SK-N-MC (cell line): ENCODE measurements around the gene RBP5.

Experiments
- EZH2 ChIP-seq: fragments of 200-600 bp; sonication (generic); IDR thresholded peaks from one replicate; pipeline ENCODE4 v1.6.1; 2017; ENCODE audit warnings: antibody characterized with exemption
- POLR2AphosphoS5 ChIP-seq: IDR thresholded peaks from 2 replicates; pipeline ENCODE4 v1.6.1; 2012; ENCODE audit warnings: mild to moderate bottlenecking, low read depth, low read length, borderline replicate concordance

DNA sequence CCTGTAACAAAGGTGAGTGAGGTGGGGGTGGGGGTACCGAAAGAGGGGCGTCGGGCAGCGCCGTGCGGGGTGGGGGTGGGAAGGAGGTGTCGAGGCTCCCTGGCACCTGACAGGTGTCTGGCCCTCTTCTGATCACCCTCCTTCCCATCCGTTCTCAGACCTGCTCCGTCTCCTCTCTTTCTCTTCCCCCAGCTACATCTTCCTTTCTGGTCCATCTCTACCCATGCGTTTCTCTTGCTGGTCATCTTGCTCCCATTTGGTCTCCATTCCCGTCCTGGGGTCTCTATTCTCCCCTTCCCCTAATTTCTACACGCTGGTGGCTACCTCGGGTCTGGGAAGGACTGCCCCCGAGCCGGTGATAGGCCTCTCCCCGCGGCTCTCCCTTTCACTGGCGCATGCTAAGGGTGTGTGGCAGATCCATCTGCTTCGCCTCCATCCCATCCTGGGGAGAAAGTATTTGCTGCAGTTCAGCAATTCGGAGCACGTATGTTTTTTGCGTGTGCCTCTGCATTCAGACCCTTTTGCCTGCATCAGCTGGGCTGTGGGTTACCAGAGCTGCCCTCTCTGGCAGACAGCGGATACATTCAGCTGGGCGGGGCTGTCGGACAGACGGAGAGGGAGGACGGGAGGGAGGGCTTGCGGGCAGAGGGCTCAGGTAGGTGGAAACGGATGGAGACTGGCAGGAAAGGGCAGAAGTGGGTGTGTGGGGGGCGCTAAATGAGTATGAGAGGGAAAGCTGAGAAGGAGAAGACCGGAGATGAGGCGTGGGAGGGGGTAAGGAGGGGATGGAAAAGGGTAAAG, 2.2 kb upstream of the RBP5 start:
- TF ChIP-seq POLR2AphosphoS5, result no peak
- no peak for TF ChIP-seq EZH2
